HG03571 (cell line): ENCODE measurements around the gene NT5C.
"Not testable (repeated sequence)": the region's sequence is repeated elsewhere in the genome, so short reads cannot be mapped to it uniquely, and the experiment has no call there.

ENCODE experiments used
- ATAC-seq: cut with Tn5 transposase; IDR thresholded peaks from one replicate; pipeline ENCODE4 v1.9.1; 2021; ENCODE audit not compliant: unreplicated experiment

NT5C gene

DNA sequence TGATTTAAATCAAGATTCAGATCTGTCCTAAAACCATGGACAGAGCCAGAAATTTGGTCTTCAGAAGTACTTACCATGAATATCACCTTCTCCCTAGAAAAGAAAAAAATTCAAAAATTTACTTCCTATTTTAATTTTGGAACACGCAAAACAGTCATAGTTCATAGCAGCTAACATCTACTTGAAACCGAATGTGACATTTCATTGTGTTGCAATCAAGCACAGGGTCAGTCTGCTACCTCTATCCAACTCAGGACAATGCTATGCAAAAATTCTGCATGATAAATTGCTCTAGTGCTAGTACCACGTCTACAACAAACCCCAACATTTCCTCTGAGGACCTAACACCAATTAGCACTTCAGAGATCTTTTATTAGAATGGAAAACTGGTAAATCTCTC, 15.1 kb upstream of the NT5C start:
- no peak for ATAC-seq

DNA sequence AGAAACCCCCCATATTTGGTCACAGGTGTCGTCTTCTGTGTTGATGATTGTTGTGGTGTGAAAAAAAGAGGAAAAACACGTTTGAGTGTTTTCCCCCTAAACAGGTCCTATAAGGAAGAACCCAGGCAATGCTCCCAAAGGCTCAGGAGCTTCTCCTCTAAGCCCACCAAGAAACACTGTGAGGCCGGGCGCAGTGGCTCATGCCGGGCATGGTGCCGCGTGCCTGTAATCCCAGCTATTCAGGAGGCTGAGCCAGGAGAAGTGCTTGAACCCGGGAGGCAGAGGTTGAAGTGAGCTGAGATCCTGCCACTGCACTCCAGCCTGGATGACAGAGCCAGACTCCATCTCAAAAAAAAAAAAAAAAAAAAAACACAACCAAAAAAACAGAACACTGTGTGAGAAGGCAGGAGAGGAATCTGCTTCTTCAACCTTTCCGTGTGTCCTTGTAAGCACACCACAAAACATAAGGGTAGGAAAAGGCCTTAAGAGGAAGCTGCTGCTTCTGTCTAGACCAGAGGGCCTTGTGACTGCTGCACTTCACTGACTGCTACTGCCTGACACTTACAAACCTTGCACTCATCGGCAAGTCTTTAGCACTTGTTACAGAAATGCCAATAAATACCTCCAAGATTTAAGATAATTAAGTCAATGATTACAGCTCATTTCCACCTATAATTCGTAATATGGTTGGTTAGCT, 13.4 kb upstream of the NT5C start:
- no peak for ATAC-seq

DNA sequence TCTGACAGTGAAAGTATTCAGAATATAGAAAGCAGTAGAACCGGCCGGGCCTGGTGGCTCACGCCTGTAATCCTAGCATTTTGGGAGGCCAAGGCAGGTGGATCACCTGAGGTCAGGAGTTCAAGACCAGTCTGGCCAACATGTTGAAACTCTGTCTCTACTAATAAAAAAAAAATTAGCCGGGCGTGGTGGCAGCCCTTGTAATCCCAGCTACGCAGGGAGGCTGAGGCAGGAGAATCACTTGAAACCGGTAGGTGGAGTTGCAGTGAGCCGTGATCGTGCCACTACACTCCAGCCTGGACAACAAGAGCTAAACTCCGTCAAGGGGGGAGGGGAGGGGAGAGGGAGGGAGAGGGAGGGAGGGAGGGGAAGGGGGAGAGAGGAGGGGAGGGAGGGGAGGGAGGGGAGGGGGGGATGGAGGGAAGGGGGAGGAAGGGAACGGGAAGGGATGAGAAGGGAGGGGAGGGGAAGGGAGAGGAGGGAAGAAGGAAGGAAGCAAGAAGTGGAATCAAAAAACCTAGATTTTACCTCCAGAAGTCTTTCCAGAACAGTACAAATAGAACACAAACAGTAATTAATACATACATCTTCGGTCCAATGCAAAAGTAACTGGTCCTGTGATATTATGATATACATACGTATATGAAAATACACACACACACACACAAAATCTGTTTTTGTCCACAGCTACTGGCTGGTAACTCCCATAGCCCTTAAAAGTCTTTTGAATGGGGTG, 10.9 kb upstream of the NT5C start:
- no peak for ATAC-seq

DNA sequence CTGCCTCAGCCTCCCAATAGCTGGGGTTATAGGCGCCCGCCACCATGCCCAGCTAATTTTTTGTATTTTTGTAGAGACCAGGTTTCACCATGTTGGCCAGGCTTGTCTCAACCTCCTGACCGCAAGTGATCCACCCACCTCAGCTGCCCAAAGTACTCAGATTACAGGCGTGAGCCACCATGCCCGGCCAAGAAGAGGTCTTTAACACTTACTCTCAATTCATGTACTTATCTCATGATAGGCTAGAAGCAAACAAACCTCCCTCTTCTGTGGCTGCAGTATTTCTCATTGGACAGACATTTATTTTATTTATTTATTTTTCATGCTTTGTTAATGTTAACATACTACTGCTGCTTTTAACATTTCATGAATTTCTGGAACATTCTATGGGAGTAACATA, 7.0 kb upstream of the NT5C start:
- ATAC-seq, result no peak

DNA sequence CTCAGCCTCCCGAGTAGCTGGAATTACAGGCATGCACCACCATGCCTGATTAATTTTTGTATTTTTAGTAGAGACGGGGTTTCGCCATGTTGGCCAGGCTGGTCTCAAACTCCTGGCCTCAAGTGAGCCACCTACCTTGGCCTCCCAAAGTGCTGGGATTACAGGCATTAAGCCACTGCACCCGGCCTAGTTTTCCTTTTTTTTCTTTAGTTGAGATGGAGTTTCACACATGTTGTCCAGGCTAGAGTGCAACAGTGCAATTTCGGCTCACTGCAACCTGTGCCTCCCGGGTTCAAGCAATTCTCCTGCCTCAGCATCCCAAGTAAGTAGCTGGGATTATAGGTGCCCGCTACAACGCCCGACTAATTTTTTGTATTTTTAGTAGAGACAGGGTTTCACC, 6.2 kb upstream of the NT5C start:
- ATAC-seq, result not testable (repeated sequence)

DNA sequence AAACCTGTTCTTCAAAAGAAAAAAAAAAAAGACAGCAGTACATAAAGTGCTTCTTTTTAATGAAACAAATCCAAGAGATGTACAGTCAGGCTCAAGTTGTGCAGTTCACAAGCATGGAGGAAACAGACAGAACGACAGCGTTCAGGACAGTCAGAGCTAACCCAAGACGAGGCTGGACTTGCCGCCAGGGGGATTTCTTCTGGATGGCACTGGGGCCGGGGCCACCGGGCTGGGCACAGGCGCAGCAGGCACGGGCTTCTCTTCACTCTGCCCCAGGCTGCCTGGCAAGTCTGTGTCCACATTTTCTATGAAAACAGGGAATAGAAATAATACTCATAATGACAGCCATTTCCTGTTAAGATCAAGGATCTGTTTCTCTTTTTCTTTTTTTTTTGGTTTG, 4.4 kb upstream of the NT5C start:
- ATAC-seq, result no peak

DNA sequence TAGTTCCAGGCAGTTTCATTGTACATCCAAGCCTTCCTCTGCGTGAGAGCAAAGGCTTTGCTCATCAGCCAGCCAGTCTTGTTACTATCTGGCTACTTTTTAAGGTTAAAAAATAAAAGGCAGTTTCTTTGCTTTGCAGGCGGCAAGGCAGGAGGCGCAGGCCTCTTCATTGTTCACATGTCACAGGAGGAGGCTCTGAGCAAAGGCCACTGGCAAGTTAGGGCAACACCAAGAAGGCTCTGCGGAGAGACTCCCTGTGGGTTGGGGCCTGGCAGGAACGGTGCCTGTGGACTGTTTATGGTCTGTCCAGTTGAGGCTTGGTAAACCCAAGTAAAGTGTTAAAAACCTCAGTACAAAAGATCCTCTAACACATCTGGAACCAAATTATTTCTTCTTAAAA, 3.9 kb upstream of the NT5C start:
- ATAC-seq, result no peak

DNA sequence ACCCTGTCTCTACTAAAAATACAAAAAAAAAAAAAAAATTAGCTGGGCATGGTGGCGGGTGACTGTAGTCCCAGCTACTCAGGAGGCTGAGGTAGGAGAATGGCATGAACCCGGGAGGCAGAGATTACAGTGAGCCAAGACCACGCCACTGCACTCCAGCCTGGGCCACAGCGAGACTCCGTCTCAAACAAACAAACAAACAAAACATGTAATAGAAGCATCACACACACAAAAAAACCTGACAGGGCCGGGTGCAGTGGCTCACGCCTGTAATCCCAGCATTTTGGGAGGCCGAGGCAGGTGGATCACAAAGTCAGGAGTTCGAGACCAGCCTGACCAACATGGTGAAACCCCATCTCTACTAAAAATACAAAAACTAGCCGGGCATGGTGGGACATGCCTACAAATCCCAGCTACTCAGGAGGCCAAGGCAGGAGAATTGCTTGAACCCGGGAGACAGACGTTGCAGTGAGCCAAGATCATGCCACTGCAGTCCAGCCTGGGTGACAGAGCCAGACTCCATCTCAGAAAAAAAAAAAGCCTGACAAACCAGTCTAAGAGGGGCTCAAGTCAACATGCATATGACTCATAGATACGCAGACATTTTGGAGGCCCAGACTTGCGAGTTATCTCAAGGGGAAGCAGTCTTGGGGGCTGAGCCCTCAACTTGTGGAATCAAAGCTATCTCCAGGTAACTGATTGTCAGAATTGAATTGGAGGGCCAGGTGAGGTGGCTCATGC, 2.2 kb upstream of the NT5C start:
- ATAC-seq, result not testable (repeated sequence)

DNA sequence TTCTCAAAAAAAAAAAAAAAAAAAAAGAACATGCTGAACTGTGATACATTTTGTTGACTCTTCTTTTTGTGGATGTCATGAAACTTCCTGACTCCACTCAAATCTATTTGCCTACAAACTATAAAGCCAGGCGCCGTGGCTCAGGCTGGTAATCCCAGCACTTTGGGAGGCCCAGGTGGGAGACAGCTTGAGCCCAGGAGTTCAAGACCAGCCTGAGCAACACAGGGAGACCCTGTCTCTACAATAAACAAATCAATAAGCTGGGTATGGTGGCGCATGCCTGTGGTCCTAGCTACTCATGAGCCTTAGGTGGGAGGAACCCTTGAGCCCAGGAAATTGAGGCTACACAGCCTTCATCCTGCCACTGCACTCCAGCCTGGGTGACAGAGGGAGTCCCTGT, 1.5 kb upstream of the NT5C start:
- no peak for ATAC-seq

DNA sequence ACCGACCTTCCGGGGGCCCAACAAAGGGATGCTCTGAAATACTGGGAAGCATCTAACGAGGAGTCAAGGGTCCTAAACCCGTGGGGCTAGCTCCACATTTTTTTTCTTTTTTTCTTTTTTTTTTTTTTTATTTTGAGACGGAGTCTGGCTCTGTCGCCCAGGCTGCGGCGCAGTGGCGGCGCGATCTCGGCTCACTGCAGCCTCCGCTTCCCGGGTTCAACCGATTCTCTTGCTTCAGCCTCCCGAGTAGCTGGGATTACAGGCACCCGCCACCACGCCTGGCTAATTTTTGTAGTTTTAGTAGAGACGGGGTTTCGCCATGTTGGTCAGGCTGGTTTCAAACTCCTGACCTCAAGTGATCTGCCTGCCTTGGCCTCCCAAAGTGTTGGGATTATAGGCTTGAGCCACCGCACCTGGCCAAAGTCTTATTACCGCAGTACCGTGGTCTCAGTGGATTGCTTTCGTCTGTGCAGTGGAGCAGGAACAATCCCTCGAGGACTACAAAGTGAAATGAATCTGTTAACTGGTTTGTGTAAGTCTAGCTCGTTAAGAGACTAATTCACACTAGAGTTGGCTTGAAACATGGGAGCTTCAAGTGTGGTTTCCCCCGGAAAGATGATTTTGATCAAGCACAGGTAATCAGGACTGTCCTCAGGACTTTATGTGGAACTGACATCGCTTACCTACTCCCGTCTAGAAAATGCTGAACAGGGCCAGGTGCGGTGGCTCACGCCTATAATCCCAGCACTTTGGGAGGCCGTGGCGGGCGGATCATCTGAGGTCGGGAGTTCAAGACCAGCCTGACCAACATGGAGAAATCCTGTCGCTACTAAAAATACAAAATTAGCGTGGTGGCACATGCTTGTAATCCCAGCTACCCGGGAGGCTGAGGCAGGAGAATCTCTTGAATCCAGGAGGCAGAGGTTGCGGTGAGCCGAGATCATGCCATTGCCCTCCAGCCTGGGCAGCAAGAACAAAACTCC, 767 bp upstream of the NT5C start:
- ATAC-seq, result not testable (repeated sequence)

DNA sequence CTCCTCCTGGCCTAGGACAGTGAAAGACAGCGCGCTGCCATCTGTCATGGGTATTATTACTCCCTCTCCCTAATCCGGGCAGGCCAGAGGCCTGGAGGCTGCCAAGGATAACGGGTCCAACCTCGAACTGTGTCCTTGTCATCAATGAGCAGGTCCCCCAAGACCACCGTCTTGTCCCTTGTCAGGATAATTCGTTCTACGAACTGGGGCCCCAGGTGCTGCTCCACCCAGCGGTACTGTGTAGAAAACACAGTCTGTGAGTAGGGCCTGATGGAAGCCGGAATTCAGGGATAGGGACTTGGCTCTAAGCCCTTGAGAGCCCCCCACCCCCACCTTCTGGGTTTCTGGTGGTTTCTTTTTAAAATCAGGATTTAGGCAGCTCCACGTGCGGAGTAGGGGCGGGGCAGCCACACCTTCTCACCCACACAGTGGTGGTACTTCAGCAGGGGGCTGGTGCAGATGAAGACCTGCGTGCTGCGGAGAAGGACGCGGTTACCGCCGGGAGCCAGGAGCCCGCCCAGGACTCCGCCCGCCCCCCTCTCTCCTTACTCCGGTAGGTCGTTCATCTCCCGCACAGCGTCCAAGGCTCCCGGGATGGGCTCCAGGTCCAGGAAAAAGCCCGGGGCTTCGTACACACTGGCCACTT, 787 bp downstream of the NT5C start:
- no peak for ATAC-seq

DNA sequence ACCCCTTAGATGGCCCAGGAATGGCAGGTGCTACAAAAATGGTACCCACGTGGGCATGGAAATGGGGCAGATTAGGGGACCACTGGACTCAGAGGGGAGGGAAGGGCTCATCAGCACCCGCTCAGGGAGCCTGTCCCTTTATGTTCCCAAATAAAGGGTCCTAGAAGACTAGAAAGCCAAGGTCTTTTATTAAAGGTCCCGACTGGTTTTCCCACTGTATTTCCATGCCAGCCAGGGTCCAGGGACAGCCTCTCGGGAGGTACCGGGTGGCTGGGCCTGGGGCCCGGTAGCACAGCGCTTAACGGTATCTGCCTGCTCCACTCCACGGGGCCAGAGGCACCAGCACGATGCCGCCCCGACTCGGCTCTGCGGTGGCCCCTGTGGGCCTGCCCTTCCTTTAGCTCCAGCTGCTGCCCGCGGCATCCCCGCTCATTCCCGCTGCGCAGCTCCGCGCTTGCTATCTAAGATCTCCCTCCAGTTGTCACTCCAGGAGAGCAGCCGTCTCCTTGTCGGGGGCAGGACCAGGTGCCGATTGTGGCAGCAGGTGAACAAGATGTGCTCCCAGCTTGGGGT, 1.4 kb downstream of the NT5C start:
- ATAC-seq, result no peak

DNA sequence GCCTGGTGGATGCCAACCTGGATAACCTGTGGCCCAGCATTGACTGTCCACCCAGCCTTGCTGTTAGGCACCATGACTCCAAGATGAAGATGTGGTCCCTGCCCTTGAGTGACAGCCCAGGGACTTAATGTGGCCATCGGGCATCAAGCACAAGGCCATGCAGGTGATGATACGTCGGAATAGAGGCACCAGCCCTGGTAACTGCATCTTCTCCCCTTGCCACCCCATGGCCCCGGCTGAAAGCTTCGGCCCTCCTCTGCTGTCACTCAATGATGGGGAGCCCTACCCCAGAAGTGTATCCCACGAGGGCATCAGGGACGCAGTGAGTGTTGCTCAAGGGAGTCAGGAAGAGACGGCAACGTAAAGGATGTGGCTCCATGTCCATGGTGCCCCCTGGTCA, 2.0 kb downstream of the NT5C start:
- no peak for ATAC-seq

DNA sequence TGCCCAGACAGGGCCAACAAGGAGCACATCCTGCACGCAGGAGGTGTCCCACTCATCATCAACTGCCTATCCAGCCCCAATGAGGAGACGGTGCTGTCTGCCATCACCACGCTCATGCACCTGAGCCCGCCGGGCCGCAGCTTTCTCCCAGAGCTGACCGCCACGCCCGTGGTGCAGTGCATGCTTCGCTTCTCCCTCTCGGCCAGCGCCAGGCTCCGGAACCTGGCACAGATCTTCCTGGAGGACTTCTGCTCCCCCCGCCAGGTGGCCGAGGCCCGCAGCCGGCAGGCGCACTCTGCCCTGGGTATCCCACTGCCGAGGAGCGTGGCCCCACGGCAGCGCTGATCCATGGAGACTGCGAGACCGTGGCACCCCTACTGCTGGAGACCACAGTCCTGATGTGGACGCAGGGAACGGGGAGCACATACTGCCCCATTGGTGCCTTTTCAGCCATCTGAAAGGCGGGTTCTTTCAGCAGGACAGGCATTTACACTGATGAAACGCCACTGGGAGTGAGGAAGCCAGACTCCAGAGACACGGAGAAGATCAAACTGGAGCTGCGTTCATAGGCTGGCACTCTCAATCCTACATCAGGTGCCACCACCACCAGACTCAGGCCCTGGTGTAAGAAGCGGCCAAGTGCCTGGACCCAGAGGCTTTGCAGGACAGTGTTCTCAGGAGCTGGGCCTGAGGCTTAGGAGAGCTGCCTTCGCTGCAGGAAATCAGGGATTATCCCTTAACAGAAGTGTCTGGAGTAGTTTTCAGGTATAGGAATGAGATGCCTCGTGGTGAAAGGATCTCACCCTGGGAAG, 2.6 kb downstream of the NT5C start:
- ATAC-seq, result no peak

DNA sequence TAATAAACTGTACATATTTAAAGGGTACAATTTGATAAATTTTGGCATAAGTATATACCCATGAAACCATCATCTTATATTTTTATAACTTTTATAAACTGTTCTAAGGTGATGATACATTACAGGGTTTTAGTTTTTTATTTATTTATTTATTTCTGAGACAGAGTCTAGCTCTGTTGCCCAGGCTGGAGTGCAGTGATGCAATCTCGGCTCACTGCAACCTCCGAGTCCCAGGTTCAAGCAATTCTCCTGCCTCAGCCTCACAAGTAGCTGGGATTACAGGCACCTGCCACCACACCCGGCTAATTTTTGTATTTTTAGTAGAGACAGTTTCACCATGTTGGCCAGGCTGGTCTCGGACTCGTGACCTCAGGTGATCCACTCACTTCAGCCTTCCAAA, 3.6 kb downstream of the NT5C start:
- not testable (repeated sequence) for ATAC-seq

DNA sequence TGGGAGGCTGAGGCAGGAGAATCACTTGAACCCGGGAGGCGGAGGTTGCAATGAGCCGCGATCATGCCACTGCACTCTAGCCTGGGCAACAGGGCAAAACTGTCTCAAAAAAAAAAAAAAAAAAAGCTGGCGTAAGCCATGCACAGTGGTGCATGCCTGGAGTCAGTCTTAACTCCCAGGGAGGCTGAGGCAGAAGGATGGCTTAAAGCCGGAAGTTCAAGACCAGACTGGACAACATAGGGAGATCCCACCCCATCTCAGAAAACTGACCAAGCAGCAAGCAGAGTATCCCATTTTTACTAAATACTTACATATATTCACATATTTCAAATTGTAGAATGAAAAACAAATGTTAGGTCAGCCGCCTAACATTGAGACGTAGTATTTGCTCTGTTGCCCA, 4.6 kb downstream of the NT5C start:
- no peak for ATAC-seq

DNA sequence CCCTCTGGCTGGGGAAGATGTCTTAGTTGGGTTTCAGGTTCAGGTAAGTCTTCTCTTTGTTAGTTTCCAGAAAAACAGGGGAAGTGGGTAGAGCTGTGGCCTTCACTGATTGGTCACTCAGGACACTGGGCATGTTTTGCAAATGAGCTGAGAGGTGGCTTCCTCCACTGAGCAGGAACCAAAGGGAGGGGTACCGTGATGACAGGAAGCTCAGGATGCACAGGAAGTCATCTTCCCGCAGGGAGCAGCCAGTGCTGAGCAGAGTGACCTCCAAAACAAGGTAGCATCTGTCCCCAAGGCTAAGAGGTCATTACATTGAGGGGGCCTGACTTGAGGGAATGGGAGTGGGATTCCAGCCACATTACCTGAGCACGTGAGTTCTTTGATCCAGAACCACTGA, 5.6 kb downstream of the NT5C start:
- no peak for ATAC-seq

DNA sequence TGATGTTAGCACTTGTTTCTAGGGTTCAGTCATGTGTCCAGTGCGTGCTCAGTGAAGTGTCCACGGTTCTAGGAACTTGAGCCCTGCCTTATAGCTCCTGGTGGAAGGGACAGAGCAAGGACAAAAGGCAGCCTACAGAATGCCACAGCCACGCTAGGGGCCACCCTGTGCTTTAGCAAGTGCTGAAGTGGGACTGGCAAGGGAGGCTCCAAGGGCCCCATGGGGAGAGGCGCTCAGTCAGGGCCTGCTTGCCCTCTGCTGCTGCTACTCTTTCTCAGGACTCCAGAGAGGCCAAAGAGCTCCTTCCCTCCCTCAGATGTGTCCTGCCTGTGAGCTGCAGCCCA, 6.8 kb downstream of the NT5C start:
- no peak for ATAC-seq

DNA sequence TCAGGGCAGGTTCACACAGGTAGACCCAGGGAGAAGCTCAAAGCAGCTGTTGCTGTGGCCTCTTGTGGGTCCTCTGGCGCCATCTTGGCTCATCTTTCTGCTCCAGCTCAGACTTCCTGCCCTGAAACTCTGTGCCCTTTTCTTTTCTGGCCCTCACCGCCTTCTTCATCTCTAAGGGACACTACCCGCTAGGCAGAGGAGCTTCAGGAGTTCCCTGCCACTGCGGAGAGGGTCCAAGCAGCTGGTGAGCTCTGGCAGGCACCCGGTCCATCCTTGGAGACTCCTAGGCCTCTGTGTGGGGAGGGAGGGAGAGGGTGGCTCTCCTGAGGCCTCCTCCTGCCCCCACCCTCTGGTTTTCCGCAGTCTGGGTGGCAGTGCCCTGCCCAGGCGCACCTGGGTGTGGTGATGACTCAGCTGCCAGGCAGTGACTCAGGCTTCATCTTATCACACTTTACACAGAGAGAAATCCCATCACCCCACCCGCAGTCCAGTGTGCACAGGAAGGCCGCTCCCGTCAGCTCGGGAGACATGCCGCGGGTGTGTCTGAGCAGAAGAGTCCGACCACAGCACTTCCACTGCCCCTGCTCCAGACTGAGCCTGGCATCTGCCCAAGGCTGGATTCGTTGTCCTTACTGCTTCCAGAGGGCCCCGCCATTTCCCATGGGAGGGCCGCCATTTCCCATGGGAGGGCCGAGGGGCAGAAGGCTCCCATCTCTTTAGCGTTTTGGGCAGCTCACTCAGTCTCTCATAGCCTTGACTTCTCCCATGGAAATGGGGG, 7.3 kb downstream of the NT5C start:
- no peak for ATAC-seq
